HFF-Myc (cell line): ENCODE results near the gene OR14A2.
"Not testable (repeated sequence)": the region's sequence is repeated elsewhere in the genome, so short reads cannot be mapped to it uniquely, and the experiment has no call there.

Experiments used
- DNase-seq: peaks from one replicate; pipeline ENCODE4 v3.0.0-alpha.2; 2011; ENCODE audit warnings: low read depth; ENCODE audit errors: extremely low read depth
- H3K4me3 ChIP-seq: replicated peaks from 2 replicates; pipeline ENCODE4 v1.5.1; 2011; ENCODE audit warnings: low read depth, mild to moderate bottlenecking, control low read depth, low read length
- TF ChIP-seq, protein P1 (sequence below): IDR thresholded peaks from 2 replicates; pipeline ENCODE4 v1.5.1; 2012; ENCODE audit warnings: mild to moderate bottlenecking, low read depth, low read length, control low read depth; ENCODE audit errors: missing control alignments

Gene OR14A2

DNA sequence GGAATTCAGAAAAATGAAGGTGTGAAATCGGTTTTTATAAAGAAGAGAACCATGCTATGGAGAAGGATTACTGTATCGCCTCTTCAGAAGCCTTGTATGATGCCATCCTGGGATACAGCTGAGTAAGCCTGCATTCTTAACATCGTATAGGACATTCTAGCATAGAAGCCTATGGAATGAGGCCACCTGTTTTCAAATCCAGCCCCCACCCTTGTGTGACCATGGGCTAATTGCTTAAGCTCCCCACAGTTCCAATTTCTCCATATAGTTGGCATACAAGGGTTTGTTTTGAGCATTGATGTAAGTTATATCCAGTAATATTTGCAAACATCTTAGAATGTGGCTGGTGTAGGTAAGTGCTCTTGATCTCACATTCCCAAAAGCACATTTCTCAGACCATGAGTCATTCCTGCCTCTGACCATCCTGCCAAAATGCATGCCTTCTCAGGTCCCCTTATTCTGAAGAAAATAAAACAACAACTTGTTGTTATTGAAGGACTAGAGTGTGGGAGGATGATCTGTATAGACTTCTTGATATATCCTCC, 1.5 kb downstream of the OR14A2 start:
- TF ChIP-seq, protein P1, sequence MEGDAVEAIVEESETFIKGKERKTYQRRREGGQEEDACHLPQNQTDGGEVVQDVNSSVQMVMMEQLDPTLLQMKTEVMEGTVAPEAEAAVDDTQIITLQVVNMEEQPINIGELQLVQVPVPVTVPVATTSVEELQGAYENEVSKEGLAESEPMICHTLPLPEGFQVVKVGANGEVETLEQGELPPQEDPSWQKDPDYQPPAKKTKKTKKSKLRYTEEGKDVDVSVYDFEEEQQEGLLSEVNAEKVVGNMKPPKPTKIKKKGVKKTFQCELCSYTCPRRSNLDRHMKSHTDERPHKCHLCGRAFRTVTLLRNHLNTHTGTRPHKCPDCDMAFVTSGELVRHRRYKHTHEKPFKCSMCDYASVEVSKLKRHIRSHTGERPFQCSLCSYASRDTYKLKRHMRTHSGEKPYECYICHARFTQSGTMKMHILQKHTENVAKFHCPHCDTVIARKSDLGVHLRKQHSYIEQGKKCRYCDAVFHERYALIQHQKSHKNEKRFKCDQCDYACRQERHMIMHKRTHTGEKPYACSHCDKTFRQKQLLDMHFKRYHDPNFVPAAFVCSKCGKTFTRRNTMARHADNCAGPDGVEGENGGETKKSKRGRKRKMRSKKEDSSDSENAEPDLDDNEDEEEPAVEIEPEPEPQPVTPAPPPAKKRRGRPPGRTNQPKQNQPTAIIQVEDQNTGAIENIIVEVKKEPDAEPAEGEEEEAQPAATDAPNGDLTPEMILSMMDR = no peak
- DNase-seq = no peak
- H3K4me3 ChIP-seq = no peak overlapping the region

- not testable (repeated sequence) for H3K4me3 ChIP-seq, DNase-seq
Observed at GRCh38 chr1:247742215-247742760, 5.7 kb downstream of the OR14A2 start.

- no peak overlapping the region for H3K4me3 ChIP-seq
- no peak for DNase-seq
- TF ChIP-seq, protein P1 = no peak
Observed at GRCh38 chr1:247741756-247742155, 6.2 kb downstream of the OR14A2 start.

DNA sequence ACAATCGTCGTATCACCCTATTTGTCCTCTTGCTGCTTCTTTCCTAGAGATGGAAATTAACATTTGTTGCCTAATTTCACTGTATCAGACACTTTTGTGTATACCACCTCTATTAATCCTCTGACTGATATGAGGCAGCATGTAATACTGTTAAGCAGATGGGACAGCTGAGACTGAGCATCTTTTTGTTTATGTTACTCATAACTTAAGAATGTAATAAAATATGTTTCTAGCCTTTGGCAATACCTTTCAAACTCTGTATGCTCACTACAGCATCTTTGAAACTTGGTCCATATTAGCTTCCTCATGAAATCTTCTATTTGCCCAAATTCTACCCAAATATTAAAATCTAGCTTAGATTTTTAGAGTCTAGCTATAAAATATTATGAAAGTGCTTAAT, 7.2 kb downstream of the OR14A2 start:
- no peak for DNase-seq
- TF ChIP-seq, protein P1 = no peak

GRCh38 chr1:247738315-247738714, 9.6 kb downstream of the OR14A2 start, which contains the start of gene OR14K1:
TSS of gene OR14K1 (plus strand) at chr1:247738615. CDS start at chr1:247738615, 0 bp downstream.
- no peak for DNase-seq
- TF ChIP-seq, protein P1 = no peak
- H3K4me3 ChIP-seq = no peak within 1 kb of the TSS

More for the DNA sequence above, 7.2 kb downstream of the OR14A2 start:
- H3K4me3 ChIP-seq = no peak overlapping the region

DNA sequence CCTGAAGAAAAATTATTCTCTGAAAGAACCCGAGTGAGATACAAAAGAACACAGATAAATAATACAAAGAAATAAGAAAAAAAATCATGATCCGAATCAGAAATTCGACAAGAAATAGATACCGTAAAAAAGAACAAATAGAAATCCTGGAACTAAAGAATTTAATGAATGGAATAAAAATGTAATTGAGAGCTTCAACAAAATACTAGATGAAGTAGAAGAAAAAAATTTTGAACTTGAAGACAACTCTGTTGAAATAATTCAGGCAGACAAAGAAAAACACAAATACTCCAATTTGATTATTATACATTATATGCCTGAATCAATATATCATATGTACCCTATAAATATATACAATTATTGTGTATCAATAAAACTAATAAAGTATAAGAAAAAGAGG, 26.7 kb downstream of the OR14A2 start:
- DNase-seq = no peak
- no peak overlapping the region for H3K4me3 ChIP-seq
- TF ChIP-seq, protein P1 = no peak

DNA sequence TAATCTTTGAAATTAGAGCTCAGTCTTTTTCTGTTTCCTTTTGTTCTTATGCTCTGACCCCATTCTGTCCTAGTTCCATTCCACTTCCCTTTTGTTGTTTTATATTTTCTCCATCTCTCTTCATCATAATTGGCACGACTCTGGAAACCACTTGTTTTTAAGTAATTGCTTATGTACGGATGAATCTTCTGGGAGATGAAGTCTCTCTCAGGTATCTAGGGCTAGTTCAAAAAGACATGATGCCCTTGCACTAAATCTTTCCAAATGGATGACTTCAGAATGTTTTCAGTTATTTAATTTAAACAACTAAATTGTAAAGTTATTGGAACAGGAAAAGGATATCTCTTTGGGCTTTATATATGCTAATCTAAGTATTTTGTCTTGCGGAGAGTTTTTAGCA, 31.4 kb downstream of the OR14A2 start, which contains the start of gene OR6F1:
OR6F1 (minus strand) TSS at position 101 of the 400 bp plus-strand sequence. CDS start 3,891 bp downstream, outside the sequence.
- TF ChIP-seq, protein P1 = no peak
- no peak for DNase-seq
- no peak within 1 kb of the TSS for H3K4me3 ChIP-seq
